HAP-1 (cell line): ENCODE measurements around the gene ACOXL.
"Not testable (repeated sequence)": the region's sequence is repeated elsewhere in the genome, so short reads cannot be mapped to it uniquely, and the experiment has no call there.

Source experiments
- DNase-seq, 2 experiments: peaks; one replicate each; pipeline ENCODE4 v3.0.0-alpha.2; 2016 to 2020; ENCODE audit warnings: low spot score in 2 of 2
- H3K27me3 ChIP-seq: fragments of 250-450 bp; sonication (Bioruptor Pico); 2 replicates; pipeline ENCODE4 v1.5.1; 2020; ENCODE audit warnings: low read depth, mild to moderate bottlenecking, moderate library complexity
- H3K36me3 ChIP-seq: fragments of 250-450 bp; sonication (Bioruptor Pico); replicated peaks from 2 replicates; pipeline ENCODE4 v1.5.1; 2020; ENCODE audit warnings: mild to moderate bottlenecking
- H3K4me1 ChIP-seq: fragments of 250-450 bp; sonication (Bioruptor Pico); 2 replicates; pipeline ENCODE4 v1.5.1; 2020; ENCODE audit warnings: mild to moderate bottlenecking
- H3K4me3 ChIP-seq: fragments of 250-450 bp; sonication (Bioruptor Pico); 2 replicates; pipeline ENCODE4 v1.5.1; 2020; ENCODE audit warnings: mild to moderate bottlenecking, moderate library complexity
- H3K9me3 ChIP-seq: fragments of 250-450 bp; sonication (Bioruptor Pico); 2 replicates; pipeline ENCODE4 v1.5.1; 2020; ENCODE audit warnings: mild to moderate bottlenecking, moderate library complexity
- in situ Hi-C: fragments of 300-500 bp; cut with MboI; formaldehyde crosslinking; loops from 3 replicates; pipeline ENCODE4 v1.14.3; 2020; ENCODE audit warnings: low sequenced_read_pairs, inconsistent platforms, mixed read lengths

The ACOXL gene

DNA sequence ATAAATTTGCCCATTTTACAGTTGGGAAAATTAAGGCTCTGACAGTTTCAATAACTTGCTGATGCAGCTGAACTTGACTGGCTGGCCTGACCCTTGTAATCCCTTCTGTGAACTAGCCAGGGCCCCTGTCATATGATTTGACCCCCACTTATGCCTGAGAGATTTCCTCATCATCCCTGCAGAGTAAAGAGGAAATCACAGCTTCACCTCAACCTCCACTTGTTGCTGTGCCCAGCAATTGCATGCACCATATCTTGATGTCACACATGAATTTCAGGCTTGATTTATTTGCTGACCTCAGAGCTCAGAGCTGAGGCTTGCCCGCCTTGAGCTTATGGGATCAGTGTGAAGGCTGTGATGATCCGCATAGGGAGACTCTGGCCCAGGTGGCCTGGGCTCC lies 108.1 kb downstream of the ACOXL start:
- peaks cover 2% of the 10 kb centered on the region for H3K27me3 ChIP-seq
- no peaks in the 10 kb centered on the region for H3K9me3 ChIP-seq
- no peaks in the 10 kb centered on the region for H3K4me1 ChIP-seq
- H3K4me3 ChIP-seq = no peak overlapping the region
- in situ Hi-C loops = no loop called here
- H3K36me3 ChIP-seq = no peaks in the 10 kb centered on the region
- no peak for DNase-seq

DNA sequence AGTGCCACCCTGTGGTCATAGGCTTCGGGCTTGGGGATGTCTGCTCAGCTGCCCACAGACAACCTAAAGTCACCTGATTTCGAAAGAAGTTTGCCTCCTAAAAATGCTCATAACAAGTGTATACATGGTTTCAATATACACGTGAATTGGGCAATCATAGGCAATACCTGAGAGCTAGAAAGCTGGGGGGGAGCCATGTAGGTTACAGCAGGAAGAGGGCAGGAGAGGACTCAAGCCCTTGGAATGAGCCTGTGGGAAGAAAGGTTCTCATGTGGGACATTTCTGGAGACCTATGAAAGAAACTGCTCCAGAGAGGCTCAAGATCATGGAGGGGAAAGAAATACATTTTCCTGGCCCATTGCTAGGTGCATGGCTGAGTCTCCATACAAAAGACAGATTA lies 109.7 kb downstream of the ACOXL start:
- Histone ChIP-seq H3K4me3 (no peak overlapping the region), H3K9me3 (no peaks in the 10 kb centered on the region), H3K4me1 (no peaks in the 10 kb centered on the region), H3K36me3 (no peaks in the 10 kb centered on the region), H3K27me3 (peaks cover 2% of the 10 kb centered on the region)
- in situ Hi-C loops = no loop called here
- no peak for DNase-seq

DNA sequence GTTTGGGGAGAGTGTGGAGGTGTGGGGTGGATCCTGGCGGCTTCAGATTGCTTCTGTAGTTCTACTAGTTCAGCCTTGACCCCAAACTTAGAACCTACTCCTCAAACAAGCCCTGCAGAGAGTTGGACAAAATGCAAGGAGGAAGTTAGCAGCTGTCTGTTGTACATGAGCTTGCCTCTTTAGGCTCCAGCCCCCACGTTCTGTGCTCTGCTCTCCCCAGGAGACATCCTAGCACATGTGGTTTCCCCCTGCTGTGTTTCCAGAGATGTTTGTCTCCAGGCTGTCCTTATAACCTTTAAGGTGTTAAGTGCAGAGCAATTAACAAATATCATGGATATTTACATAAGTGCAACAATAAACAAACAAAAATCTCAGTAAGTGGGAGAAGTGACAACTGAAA lies 111.1 kb downstream of the ACOXL start:
- no peak for DNase-seq
- Histone ChIP-seq H3K4me3 (no peak overlapping the region), H3K36me3 (no peaks in the 10 kb centered on the region), H3K27me3 (peaks cover 2% of the 10 kb centered on the region), H3K9me3 (no peaks in the 10 kb centered on the region), H3K4me1 (no peaks in the 10 kb centered on the region)
- in situ Hi-C loops = no loop called here

DNA sequence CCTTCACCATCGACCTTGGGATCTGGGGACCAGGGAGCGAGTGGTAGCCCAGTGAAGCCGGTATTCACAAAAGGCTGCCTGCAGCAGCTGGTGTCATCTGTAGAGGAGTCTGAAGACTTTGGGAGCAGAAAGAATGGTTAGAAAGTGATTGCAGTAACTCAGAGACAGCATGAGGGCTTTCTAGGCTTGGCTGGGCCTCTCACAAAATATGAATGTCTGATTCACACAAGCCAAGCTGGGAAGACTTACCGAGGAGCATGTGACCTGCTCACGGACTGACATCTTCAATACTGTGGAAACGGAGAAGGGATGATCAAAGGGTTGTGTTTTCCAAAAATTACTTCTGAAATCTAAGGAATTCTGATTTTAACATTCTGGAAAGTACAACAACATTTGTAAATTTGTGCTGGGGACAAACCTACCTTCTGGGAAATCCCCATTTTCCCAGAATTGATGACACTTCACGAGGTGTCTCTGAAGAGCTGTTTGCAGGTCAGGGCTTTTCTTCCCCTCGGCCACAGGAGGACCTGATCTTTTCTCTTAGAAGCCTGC lies 111.7 kb downstream of the ACOXL start:
- Histone ChIP-seq H3K9me3 (no peaks in the 10 kb centered on the region), H3K4me3 (no peak overlapping the region), H3K27me3 (peaks cover 2% of the 10 kb centered on the region), H3K36me3 (no peaks in the 10 kb centered on the region), H3K4me1 (no peaks in the 10 kb centered on the region)
- DNase-seq = no peak
- in situ Hi-C loops = no loop called here

DNA sequence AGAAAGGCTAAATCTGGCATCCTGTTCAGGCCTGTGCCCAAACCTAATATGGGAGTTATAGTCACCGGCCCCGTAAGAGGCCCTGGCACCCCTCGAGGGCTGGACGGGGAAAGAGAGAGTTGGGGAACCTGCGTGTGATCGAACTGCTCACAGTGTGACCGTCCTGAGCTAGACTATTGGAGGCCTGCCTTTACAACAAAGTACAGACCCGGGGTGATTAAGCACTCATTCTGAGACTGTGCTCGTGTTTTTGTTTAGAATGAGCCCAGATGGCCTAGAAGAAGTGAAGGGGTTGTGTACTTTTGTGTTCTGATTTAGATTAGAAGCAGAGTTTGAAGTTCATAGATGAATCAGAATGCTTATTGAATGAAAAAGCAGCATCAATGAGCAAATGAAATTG lies 115.3 kb downstream of the ACOXL start:
- Histone ChIP-seq H3K4me1 (no peaks in the 10 kb centered on the region), H3K27me3 (no peaks in the 10 kb centered on the region; the same call in 1 of the 2 replicates), H3K9me3 (no peaks in the 10 kb centered on the region), H3K4me3 (no peak overlapping the region), H3K36me3 (no peaks in the 10 kb centered on the region)
- no peak for DNase-seq
- in situ Hi-C loops = no loop called here

DNA sequence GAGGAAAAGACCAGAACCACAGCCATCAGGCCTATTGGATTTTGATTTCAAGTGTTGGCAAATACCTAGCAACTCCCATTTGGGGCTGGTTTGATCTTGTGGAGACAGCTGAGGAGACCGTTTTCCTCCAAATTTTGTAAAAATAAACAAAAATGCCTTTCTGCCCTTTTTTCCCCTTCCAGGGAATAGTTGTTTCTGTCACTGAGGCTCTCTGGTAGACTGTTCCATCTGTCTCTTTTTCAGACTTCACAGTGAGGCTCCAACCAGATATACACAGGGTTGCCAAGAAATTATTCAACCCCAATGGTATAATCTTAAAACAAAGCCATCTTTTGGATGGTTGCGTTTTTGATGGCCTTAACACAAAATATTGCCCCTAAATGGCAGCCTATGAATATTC lies 115.7 kb downstream of the ACOXL start:
- H3K36me3 ChIP-seq = no peaks in the 10 kb centered on the region
- H3K4me1 ChIP-seq = no peaks in the 10 kb centered on the region
- H3K9me3 ChIP-seq = no peaks in the 10 kb centered on the region
- H3K4me3 ChIP-seq = no peak overlapping the region
- DNase-seq = no peak
- H3K27me3 ChIP-seq = no peaks in the 10 kb centered on the region; the same call in 1 of the 2 replicates
- in situ Hi-C loops = no loop called here

DNA sequence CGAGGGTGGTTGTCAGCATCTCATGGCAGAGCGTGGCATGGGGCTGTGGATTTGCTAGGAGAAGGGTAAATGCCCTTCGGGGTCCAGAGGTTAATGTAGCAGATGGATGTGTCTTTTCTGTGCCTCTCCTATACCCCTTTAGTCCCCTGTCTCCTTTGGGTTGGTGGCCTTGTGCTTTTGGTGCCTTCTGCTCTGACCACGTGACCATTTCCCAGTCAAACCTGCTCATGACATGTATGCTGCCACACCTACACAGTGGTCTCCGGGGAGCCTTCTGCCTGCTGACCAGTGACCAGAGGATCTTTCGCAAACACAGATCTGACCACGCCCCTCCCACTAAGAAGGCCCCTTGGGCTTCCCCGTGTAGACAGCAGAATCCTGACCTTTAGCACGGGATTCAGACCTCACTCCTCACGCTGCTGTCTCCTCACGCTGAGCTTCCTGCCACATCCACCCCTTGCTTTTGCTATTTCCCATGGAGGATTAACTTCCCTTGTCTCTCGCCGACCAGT lies 116.2 kb downstream of the ACOXL start:
- Histone ChIP-seq H3K9me3 (no peaks in the 10 kb centered on the region), H3K4me3 (no peak overlapping the region), H3K36me3 (no peaks in the 10 kb centered on the region), H3K27me3 (no peaks in the 10 kb centered on the region), H3K4me1 (no peaks in the 10 kb centered on the region)
- in situ Hi-C loops = no loop called here
- DNase-seq = no peak

DNA sequence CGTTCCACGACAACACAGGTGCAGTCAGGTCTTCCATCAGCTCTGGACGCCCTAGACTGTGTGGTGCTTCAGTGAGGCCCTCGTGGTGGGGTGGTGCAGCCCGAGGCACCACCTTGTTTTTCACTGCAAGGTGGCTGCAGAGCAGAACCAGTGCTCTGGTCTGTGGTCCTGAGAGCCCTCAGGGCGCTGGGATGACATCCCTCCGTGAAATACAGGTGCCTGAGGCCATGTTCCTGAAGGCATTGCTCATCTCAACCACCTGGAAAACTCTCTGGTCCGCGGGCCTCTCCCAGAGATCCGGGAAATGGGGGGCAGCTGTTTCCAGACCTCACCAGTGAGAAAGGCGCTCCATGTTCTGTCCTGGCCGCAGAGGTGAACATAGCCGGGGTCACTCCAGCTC lies 119.2 kb downstream of the ACOXL start:
- no peaks in the 10 kb centered on the region for H3K9me3 ChIP-seq
- no peaks in the 10 kb centered on the region for H3K27me3 ChIP-seq
- H3K36me3 ChIP-seq = no peaks in the 10 kb centered on the region
- in situ Hi-C loops = no loop called here
- no peaks in the 10 kb centered on the region for H3K4me1 ChIP-seq
- DNase-seq = no peak
- no peak overlapping the region for H3K4me3 ChIP-seq

DNA sequence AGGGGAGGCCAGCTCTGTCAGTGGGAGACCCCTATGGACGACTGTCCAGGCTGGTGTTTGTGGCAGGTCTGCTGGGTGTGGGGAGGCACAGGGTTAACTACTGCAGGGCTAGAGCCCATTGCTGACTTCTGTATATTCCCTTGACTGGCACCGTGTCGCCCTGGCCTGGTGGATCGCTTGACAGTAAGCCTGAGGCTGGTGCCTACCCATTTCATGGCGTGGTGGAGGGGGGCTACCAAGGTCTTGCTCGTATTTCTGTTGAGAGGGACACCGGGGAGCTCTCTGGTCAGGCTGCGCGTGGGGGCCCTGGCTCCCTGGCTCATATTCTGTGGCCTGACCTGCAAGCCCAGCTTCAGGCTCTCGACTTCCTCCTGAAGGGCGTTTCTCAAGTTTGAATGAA lies 119.7 kb downstream of the ACOXL start:
- in situ Hi-C loops = no loop called here
- no peaks in the 10 kb centered on the region for H3K27me3 ChIP-seq

DNA sequence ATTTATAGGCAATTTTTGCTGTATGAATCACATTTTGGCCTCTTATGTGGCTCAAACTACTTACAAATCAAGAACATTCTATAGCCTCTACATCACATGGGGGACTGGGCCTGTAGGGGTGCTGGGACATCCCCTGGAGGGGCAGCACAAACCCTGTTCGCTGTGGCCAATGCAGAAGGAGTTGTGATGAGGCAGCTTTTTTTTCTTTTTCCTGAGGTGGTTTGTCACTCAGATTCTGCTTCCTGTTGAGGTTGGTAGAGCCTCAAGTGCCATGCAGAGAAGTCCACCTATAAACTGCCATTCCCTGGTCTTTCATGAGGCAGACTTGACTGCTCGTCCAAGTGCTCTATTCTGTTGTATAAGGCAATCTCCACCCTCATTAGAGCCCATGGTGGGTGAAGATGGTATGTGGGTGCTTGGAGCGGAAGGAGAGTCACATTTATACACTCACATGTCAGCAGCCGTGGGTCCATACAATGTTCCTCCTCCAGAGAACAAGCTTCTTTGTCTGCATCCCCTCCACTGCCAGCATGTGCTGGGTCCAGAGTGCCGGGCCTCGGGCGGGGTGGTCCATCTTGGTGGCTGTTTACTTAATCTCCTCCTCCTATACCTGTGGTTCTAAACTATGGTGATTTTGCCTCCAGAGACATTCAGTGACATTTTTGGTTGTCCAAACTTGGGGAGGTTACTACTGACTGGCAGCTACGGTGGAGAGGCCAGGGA lies 120.3 kb downstream of the ACOXL start:
- H3K27me3 ChIP-seq = no peaks in the 10 kb centered on the region
- in situ Hi-C loops = no loop called here
- no peak overlapping the region for H3K4me3 ChIP-seq
- no peaks in the 10 kb centered on the region for H3K9me3 ChIP-seq
- no peaks in the 10 kb centered on the region for H3K4me1 ChIP-seq
- H3K36me3 ChIP-seq = no peaks in the 10 kb centered on the region
- DNase-seq = no peak

More for the DNA sequence above, 119.7 kb downstream of the ACOXL start:
- H3K4me1 ChIP-seq = no peaks in the 10 kb centered on the region
- no peaks in the 10 kb centered on the region for H3K36me3 ChIP-seq
- DNase-seq = no peak
- no peak overlapping the region for H3K4me3 ChIP-seq
- no peaks in the 10 kb centered on the region for H3K9me3 ChIP-seq

DNA sequence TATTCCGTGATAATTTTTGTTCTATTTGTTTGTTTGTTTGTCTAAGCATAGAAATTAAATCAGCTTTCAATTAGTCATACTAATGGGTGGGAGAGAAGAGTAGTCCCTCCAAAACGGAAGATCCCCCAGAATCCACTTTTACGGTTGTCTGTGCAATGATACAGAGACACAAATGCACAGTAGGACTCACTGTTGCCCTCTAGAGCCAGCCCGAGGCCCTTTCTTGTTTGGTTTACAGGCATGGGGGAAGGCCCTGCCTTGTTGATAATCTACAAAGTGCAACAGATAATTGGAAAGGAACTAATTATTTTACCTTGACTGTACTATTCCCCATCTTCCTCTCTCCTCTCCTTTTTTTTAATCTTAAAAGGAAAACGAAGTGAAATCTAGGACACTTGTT lies 121.1 kb downstream of the ACOXL start:
- Histone ChIP-seq H3K27me3 (no peaks in the 10 kb centered on the region), H3K36me3 (no peaks in the 10 kb centered on the region), H3K9me3 (no peaks in the 10 kb centered on the region), H3K4me3 (no peak overlapping the region), H3K4me1 (peaks cover under 1% of the 10 kb centered on the region; the same call in 1 of the 2 replicates)
- in situ Hi-C loops = no loop called here
- peak; percentile 19 to 68 for DNase-seq

DNA sequence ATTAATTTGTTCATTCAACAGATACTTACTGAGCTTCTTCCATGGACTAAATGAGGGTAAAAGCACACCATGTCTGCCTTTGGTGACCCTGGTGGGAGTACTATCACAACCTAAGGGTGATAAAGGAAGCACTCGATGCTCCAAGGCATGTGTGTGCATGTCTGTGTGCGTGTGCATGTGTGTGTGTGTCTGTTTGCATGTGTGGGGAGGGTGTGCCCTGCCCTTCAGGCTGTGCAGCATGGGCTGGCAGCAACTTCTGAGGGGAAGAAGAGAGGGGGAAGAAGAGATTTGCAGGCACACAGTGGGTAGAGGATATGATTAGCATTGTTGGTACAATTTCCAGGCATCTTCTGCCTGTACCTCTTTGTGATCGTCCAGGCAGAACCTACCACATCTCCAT lies 121.6 kb downstream of the ACOXL start:
- peaks cover 5% of the 10 kb centered on the region for H3K4me1 ChIP-seq
- no peaks in the 10 kb centered on the region for H3K9me3 ChIP-seq
- H3K27me3 ChIP-seq = no peaks in the 10 kb centered on the region
- DNase-seq = no peak
- in situ Hi-C loops = no loop called here
- H3K4me3 ChIP-seq = no peak overlapping the region
- no peaks in the 10 kb centered on the region for H3K36me3 ChIP-seq

DNA sequence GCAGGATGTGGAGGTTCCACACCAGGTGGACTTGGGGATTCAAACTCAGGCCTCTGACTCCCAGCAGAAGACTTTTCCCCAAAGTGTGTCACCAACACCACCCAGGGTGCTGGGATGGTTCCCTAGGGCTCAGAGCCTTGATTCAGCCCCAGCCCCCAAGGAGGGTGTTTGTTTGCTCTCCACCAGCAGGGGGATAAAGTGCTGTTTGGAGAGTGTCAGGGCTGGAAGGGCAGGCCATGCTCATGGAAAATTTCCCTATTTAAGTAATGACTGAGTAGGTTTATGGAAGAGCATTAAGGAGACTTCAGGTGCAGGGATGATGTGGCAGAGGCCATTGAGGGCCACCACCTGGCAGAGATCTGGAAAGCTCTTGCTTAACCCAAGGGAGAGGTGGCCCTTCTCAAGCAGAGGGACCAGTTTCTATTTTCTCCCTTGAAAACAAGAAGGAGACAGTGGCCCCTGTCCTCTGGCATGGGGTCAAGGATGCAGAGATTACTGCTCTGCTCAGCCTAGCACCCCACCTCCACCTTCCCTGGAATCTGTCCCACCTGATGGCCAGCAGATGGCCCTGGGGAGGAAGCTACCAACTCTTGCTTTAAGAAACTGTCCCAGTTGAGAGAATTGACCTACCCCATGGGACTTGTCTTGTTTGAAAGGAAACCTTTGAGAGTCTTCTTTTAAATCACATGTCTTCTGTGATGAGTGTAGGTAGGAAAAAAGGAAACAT lies 122.1 kb downstream of the ACOXL start:
- Histone ChIP-seq H3K27me3 (no peaks in the 10 kb centered on the region), H3K9me3 (no peaks in the 10 kb centered on the region), H3K36me3 (no peaks in the 10 kb centered on the region), H3K4me1 (peaks cover 9% of the 10 kb centered on the region), H3K4me3 (no peak overlapping the region)
- peak in 1 of 2 experiments; percentile 24 for DNase-seq
- in situ Hi-C loops = no loop called here

DNA sequence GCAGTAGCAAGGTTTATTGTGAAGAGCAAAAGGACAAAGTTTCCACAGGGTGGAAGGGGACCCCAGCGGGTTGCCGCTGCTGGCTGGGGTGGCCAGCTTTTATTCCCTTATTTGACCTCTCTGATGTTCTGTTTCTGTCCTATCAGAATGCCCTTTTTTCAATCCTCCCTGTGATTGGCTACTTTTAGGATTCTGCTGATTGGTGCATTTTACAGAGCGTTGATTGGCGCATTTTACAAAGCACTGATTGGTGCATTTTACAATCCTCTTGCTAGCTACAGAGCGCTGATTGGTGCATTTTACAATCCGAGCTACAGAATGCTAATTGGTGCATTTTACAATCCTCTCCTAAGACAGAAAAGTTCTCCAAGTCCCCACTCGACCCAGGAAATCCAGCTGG lies 123.5 kb downstream of the ACOXL start:
- H3K9me3 ChIP-seq, H3K4me3 ChIP-seq, DNase-seq, in situ Hi-C loops, H3K4me1 ChIP-seq, H3K27me3 ChIP-seq, H3K36me3 ChIP-seq: not testable (repeated sequence)
